Endothelial cell of hepatic sinusoid (primary cell): ENCODE data around the gene TMEM79.

ENCODE experiments used
- in situ Hi-C: cut with HindIII; loops from 2 replicates; pipeline ENCODE4 v1.10.0; 2017; ENCODE audit warnings: low sequenced_read_pairs

The TMEM79 gene

DNA sequence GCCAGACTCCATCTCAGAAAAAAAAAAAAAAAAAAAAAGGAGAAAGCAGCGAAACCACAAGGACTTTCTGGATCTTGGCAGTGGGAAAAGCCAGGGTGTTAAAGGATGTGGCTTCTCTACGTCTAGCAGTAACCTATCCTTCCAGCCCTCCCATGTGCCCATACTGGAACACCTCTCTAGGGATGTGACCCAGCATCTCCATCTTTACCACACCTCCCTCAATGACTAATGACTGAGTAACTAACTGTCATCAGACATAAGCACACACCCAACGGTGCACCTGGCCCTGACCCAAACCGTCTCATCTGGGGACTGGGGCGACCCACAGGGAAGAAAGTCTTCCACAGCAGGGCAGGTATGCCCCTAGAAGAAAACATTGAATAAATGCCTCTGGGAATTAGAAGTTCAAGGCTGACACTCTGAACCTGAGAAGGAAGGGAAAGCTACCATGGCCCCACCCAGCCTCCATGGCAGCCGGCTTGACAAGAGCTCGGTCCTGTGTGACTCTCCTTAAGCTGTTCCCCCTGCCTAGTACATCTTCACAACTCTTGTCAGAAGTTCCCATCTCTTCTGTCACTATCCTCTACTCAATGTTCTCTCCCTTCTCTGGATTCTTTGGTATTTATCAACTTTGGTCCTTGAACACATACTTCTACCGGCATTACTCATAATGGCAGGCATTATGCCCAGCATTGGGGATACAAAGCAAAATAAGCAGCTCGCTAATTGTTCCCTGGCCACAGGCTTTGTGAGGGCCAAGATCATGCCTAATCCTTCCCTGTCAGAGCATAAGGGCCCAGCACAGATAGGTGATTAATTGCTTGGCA is 21.5 kb upstream of the TMEM79 start:
- in situ Hi-C loops: no loop called here

DNA sequence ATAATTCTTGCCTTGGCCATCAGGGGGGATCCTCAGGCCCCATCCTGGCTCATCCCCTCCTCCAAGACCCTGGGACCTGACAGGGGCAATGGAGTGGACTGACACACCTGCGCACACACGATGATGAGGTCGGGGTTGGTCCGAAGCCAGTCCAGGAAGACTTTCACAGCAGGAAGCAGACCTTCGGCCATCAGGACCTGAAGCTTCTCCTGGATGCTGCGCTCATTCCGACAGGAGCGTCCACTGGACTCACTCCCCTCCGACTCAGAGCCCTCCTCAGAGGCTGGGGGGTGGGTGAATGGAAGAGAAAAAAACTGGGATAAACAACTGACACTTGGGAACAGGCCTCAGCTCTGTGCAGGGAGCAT is 20.9 kb upstream of the TMEM79 start:
- in situ Hi-C loops: no loop called here

DNA sequence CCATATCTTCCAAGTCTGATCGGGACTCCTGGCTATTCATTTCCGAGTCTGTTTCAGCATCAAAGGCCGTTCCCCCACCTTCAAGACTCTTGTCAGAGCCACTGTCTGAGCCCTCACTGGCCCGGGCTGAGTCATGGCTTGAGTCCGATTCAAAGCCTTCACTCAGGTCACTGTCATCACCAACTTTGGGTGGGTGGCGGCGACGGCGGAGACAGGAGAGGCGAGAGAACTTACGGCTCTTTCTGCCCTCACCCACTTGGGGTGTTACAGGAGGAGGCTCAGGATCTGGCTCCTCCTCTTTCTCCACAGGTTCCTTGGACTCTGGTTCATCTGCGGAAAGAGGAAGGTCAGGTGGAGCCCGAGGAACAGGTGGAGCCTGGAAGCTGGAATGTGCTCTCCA is 18.1 kb upstream of the TMEM79 start:
- in situ Hi-C loops: no loop called here

DNA sequence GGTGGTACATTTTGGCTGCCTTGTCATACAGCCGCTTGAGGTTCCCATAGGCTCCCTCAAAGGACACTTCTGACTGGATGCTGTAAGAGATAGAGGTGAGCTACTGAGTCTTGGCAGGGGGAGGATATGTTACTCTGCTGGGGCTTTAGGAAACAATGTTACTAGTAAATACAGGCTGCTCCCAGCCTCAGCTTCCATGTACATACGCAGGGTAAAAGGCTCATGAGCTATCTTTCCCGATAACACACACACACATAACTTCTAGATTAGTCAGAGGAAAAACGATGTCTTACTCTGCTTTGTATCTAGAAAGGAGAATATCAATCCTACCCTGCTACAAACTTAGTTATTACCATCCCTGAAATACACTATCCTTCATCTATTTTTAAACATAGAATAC is 15.8 kb upstream of the TMEM79 start:
- in situ Hi-C loops: no loop called here

DNA sequence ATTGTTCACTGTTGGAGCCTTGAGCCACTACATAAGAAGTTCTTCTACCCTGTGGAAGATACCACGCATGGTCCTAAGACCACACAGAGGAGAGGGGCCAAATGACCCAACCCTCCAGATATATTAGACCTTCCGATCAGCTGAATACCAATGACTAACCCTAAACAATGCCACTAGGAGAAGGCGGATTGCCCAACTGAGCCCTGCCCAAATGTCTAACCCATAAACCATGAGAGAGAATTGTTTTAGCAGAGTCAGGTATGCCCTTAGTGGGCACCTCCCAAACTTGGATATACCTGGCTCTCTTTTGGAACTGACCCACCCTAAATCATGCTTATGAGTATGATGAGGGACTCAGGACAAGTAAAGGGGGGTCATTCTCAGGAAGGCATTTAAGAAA is 13.8 kb upstream of the TMEM79 start:
- in situ Hi-C loops: no loop called here

DNA sequence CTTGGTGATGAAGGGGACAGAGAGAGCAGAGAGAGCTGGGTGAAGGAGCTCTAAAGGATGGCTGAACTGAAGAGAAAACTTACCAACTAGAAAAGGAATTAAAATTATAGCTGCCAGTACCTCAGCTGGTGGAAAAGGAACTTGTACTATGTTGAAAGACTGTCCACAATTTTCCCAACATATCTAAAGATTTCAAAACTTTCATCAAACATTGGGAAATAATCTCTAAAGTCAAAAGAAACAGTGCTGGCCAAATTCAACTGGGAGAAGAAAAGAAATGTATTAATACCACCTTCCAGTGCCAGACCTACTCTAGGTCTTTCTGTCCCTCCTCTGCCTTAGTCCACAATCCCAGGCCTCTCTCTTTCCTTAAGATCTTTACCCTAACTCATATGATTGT is 7.6 kb upstream of the TMEM79 start:
- in situ Hi-C loops: no loop called here

DNA sequence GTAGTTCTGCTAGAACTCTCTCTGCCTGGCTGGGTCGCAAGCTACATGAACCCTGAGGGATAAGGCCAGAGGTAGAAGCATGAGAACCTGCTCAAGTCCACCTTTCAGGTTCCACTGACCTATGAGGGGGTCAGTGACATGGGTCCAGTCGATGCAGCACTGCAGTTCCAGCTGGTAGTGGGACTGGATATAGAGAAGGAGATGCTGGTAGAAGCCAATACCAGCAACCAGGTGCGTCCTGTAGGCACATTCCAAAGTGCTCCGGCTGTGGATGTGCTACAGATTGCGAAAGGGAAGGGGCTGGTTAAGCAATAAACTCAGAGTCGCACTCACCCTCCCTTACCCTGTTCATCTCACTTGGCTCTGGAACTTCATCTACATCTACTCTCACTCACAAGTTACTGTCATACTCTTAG is 7.2 kb upstream of the TMEM79 start:
- in situ Hi-C loops: no loop called here

DNA sequence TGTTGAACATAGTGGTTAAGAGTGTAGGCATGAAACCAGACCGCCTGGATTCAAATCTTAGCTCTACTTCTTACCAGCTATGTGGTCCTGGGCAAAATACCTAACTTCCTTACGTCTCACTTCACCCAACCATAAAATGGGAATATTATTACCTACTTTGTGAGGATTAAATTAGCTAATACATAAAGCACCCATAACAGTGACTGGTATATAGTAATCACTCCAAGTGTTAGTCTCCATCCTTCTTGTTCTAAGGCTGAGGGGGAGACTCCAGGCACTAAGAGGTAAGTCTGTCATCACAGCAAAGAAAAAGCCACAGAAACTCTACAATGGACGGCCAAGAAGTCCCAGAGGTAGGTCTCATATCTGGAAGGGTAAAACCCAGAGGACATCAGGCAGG is 4.3 kb upstream of the TMEM79 start:
- in situ Hi-C loops: loop anchor here (5.0 kb wide), 1 partner anchor 92 kb away; no protein-coding TSS in a partner anchor

DNA sequence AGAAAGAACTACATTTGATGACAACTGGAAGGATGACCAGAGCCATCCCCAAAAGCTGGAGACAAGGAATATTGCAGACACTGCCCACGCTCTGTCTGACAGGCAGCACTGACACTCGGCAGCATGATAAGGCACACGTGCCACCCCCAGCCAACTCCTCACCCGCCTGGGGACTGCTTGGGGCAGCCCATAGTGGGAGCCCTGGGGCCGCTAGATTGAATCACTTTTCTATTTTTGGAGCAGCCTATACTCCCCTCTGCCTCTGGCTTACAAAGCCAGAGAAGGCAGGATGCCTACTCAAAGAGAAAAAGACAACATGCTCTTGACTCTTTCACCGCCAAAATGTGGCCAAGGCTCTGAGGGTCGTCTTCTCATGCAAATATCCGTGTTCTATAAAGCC is 2.8 kb upstream of the TMEM79 start:
- in situ Hi-C loops: loop anchor here (5.0 kb wide), 1 partner anchor 91 kb away; no protein-coding TSS in a partner anchor

DNA sequence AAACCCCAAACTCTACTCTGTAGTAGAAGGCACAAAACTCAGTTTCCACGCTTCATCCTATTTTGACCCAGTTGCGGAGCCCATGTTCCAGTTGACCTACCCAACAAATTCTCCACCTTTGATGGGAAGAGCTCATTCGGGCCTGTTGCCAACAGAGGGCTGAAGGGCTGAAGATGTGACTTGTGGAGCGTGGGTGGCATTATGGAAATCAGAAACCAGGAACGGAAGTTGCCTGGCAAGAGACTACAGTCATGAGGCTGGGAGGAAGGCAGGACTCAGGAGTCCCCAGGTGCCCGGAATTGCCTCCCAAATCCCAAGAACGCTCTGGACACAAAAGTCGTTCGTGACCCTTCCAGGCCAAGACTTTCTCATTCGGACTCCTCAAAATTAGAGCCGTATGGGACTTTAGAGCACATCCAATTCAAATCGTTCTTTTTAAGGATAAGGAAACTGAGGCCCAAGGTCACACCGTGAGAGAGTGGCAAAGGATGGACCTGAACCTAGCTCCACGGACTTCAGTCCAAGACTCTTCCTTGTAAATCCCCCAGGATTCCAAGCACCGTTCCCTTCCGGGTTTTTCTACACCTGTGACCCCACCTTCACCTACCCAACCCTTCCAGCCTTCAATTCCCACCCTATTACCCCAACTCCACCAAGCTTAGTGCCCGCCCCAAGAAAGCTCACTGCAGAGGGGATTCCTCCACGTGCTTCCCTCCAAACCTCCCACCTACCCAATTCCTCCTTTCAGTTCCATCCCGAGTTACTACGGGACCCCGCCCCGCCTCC is 2.2 kb upstream of the TMEM79 start:
- in situ Hi-C loops: loop anchor here (5.0 kb wide), 1 partner anchor 90 kb away; no protein-coding TSS in a partner anchor

DNA sequence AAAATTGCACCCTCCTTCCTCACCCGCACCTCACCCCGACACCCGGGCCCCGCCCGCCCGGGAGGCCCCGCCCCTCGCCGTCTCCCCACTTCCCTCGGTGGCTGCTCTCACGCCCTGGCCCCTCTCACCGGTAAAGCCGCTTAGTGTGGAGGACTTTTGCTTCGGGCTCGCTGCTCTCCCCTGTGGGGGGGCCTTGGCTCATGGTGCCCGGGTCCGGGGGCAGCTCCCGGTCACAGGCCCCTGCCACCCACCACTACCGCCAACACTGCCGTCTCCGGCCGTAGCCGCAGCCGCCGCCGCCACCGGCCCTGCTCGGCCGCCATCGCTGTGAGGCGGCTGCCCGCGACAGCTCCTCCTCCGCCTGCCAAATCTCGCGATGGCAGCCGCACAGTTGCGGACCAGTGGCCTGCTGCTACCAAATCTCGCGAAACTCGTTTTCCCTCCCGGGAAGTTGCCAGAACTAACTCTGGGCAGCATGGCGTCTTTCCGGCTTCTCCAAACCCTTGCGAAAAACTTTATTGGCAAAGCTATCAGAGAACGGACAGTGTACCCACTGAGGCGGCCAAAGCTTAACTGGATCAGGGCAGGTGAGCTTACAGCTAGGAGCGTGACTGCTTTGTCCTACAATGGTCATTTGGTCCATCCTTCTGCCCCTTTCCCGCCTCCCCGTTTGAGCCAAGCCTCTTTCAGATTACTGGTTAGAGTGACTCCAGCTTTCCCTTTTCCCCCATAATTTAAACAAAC is 1.5 kb upstream of the TMEM79 start, which contains the start of gene SMG5:
Gene SMG5 (minus strand): TSS at position 347 of the 744 bp plus-strand sequence. CDS start 145 bp downstream, at position 202.
- in situ Hi-C loops: loop anchor here (5.0 kb wide), 1 partner anchor 90 kb away; no protein-coding TSS in a partner anchor

DNA sequence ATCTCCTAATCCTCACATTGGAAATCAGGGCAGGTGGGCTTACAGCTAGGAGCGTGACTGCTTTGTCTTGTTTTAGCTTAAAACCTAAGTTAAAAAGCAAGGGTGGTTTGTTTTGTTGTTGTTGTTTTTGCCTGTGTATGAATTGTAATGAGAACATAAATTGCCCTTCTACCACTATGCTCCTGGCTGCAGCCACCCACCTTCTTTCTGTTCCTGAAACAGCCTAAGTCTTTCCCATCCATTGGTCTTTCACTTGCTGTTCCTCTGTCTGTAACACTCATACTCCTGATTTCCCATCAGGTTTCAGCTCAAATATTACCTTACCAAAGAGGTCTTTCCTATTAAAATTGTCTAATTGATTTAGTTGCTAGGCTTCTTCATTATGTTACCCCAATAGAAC is 604 bp upstream of the TMEM79 start:
- in situ Hi-C loops: loop anchor here (5.0 kb wide), 1 partner anchor 89 kb away; no protein-coding TSS in a partner anchor

DNA sequence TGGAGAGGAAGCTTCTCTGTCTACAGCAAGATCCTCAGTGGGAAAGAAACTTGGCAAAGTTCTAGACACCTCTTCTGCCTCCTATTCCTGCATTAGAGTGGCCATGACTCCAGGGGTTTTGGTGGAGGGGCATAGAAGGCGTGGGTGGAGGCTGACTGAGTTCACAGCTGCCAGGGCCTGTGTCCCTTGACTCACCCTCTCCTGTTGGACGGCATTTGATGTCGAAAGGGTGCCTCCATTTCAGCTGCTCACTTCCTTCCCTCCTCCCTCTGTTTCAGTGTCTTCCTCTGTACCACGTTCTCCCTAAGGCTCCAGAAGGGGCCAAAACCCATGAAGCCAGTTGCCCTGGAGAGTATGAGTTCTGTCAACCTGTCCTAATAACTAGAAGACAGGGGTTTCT is 632 bp downstream of the TMEM79 start:
- in situ Hi-C loops: loop anchor here (5.0 kb wide), 1 partner anchor 88 kb away; no protein-coding TSS in a partner anchor

DNA sequence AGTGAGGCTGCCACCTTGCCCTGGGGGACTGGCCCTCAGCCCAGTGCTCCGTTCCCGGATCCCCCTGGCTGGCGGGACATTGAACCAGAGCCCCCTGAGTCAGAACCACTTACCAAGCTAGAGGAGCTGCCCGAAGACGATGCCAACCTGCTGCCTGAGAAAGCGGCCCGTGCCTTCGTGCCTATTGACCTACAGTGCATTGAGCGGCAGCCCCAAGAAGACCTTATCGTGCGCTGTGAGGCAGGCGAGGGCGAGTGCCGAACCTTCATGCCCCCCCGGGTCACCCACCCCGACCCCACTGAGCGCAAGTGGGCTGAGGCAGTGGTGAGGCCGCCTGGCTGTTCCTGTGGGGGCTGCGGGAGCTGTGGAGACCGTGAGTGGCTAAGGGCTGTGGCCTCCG is 1.3 kb downstream of the TMEM79 start:
- in situ Hi-C loops: no loop called here

DNA sequence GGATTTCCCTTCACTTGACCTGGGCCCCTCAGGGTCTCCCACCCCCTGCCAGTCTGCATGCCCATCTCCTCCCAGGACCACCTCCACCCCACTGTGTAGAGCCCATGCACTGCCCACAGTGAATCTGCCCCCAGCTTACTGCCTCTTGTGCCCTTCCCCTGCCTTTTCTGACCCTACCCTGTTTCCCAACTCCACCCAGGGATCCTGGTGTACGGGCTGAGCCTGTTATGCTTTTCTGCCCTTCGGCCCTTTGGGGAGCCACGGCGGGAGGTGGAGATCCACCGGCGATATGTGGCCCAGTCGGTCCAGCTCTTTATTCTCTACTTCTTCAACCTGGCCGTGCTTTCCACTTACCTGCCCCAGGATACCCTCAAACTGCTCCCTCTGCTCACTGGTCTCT is 1.9 kb downstream of the TMEM79 start:
- in situ Hi-C loops: no loop called here

DNA sequence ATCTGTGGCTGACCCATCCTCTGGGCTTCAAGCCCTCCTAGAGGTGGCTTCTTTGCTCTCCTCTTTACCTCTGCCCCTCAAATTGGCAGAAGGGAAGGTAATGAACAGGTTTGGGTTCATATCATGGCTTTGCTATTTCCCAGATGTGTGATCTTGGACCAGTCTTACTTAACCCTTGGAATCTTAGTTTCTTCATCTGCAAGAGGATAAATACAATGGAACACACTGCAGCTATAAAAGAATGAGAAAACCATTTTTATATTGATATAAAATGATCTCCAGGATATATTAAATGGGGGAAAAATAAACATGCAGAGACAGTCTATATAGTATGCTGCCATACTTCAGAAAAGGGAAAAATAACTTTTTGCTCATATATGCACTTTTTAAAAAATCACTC is 5.7 kb downstream of the TMEM79 start:
- in situ Hi-C loops: no loop called here

DNA sequence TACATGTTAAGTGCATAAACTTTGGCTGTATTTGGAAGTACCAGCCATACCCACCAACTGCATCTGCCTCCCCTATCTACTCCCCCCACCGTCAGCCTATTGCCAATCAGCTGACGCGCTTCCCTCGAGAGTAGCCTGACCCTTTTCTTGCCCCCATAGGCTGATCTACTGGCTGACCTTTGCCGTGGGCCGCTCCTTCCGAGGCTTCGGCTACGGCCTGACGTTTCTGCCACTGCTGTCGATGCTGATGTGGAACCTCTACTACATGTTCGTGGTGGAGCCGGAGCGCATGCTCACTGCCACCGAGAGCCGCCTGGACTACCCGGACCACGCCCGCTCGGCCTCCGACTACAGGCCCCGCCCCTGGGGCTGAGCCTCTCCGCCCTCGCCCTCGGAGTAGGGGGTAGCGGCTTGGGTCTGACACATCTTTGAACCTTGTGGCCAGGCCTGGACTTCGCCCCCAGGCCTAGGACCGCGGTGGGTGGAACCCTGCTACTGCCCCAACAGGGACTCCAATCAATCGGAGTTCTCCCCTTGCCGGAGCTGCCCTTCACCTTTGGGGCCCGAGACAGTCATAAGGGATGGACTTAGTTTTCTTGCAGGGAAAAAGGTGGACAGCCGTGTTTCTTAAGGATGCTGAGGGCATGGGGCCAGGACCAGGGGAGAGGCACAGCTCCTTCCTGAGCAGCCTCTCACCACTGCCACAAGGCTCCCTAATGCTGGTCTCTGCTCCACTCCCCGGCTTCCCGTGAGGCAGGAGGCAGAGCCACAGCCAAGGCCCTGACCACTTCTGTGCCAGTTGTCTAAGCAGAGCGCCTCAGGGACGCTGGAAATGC is 7.3 kb downstream of the TMEM79 start:
- in situ Hi-C loops: no loop called here

DNA sequence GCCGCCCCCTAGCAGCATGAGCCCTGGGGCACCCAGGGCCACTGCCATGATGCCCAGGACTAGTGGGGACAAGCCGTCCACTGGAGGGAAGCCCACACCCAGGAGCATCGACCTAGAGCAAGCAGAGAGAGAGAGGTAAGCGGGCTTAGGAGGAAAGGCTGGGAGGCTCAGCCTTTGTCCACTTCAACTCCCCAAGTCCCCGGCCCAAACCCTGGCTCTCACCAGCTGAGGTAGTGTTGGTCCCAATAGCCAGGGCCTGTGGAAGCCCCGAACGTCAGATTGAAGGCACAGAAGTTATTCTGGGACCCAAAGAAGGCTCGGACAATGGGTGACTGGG is 8.9 kb downstream of the TMEM79 start:
- in situ Hi-C loops: no loop called here

DNA sequence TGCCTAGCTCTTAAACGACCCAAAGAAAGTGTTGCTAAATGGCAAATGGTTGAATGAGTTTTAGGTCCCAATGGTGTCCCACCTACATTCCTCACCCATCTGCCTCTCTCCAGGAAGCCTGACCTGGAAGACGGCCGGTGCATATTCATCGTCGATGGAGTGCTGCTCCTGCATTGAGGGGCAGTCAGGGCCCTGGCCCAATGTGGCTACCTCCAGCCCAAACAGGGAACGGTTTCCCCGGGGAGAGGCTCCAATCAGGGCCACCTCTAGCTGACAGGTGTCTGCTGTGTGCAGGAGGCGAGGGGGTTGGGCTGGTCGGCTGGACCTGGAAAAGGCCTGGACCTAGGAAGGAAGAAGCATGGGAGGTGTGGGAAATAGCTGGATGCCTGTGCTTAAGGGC is 9.8 kb downstream of the TMEM79 start:
- in situ Hi-C loops: no loop called here

DNA sequence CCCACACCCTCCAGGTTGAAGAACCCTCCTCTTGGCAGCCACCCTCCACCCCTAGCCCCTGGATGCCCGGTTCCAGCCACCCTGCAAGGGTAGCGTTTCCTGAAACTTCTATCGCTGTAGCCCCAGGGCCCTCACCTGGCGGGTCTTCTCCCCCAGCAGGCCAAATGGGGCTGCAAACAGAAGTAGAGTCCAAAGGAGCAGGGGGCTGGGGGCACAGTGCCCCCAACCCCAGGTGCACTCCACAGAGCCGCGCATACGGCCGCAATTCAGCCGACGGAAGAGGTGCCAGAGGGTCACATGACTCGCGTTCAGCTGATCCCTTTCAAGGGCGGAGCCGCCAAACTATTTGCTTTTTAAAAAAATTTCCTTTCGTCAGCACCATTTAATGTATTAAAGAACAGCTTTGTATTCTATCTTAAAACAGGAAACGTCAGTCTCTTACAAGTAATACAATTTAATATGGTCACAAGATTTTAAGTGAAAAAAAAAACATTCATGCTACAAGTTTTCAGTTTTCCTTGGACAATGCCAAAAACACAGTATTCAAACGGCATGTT is 11.3 kb downstream of the TMEM79 start, which contains the start of gene GLMP:
Gene GLMP (minus strand): TSS at position 289 of the 557 bp plus-strand sequence. CDS start 34 bp downstream, at position 255.
- in situ Hi-C loops: no loop called here
